Measurements from ENCODE around the gene IL1R1.

IL1R1 gene

DNA sequence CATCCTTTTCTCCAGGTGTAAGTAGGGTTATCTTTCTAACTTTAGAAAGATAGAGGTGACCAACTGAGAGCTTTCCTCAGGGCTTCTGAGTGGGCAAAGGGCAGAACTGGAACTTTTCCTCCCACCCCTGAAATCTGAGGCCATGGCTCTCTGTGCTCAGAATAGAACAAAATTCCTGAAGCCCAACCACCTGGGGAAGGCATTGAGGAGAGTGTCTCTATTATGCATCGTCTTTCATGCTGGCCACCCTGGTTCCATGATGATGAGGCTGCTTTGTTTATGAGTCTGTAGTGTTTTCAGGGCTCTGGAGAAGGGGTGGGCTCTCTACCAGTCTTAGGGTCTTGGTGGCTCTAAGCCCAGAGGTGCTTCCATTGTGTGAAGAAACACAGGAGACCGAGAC, 30.7 kb upstream of the IL1R1 start:
- no peak for DNase-seq (ENCODE audit: extremely low spot score)
- TF ChIP-seq, protein P1, sequence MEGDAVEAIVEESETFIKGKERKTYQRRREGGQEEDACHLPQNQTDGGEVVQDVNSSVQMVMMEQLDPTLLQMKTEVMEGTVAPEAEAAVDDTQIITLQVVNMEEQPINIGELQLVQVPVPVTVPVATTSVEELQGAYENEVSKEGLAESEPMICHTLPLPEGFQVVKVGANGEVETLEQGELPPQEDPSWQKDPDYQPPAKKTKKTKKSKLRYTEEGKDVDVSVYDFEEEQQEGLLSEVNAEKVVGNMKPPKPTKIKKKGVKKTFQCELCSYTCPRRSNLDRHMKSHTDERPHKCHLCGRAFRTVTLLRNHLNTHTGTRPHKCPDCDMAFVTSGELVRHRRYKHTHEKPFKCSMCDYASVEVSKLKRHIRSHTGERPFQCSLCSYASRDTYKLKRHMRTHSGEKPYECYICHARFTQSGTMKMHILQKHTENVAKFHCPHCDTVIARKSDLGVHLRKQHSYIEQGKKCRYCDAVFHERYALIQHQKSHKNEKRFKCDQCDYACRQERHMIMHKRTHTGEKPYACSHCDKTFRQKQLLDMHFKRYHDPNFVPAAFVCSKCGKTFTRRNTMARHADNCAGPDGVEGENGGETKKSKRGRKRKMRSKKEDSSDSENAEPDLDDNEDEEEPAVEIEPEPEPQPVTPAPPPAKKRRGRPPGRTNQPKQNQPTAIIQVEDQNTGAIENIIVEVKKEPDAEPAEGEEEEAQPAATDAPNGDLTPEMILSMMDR (IDR thresholded peaks at IDR 0.05; ENCODE audit: control extremely low read depth, extremely low read depth, low read depth, missing control alignments), result no peak
- CTCF ChIA-PET, result no interaction called here
- POLR2A ChIA-PET, result no interaction called here

DNA sequence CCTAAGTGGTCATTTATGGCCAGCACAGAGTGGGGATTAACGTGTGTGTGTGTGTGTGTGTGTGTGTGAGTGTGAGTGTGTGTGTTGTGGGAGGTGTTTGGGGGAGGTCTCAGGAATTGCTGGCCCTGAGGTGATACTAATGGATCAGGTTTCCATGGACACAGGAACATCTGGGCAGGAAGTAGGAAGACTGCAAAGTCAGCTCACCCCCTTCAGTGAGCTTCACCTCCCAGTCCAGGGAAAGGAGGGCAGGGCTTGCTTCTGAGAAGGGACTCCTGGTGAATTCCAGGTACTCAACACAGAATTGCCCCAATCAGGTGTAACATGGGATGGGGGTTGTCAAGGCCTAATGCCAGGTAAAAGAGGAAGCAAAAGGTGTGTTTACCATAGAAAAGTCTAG, 30.3 kb upstream of the IL1R1 start:
- CTCF ChIA-PET, result no interaction called here
- POLR2A ChIA-PET, result no interaction called here
- no peak for DNase-seq (ENCODE audit: extremely low spot score)
- TF ChIP-seq, protein P1 (IDR thresholded peaks at IDR 0.05; ENCODE audit: control extremely low read depth, extremely low read depth, low read depth, missing control alignments), result no peak

DNA sequence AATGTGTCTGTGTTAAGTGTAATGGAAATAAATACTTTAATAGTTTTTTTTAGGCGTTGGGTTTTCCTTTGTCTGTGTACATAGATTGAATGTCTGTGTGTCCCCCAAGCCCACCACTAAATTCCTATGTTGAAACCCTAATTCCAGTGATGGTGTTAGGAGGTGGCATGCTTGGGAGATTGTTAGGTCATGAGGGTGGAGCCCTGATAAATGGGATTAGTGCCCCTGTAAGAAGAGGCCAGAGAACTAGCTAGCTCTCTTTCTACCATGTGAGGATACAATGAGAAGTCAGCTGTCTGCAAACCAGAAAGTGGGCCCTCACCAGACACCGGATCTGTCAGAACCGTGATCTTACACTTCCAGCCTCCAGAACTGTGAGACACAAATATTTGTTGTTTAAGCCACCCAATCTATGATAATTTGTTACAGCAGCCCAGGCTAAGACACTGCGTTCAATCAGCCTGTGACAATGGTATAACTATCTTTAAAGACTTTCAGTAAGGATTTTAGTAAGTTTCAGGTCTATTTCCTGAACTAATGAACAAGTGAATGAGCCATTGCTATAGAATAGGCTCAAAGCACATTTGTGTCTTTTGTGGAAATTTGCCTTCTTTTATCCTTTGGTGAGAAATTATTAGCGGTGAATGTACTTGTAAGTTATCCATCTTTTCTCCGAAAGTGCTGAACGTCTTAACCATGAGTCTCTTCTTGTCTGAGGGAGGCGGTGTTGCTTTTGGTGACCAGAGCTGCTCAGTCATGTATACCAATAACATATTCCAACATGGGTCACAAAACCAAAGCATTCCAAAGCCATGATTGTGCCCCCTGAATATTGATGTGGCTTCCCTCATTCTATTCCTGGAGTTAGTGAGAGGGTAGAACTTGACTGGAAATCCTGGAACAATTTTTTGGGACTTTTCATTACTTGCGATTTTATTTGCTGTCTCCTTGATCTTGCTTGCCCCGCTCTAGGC, 29.6 kb upstream of the IL1R1 start:
- DNase-seq (ENCODE audit: extremely low spot score), result no peak
- ChIA-PET CTCF (interaction anchor here (1.2 kb wide), 1 partner anchor 93 kb away, joined by 3 read pairs; no protein-coding TSS in a partner anchor), POLR2A (no interaction called here)
- TF ChIP-seq, protein P1 (IDR thresholded peaks at IDR 0.05; ENCODE audit: control extremely low read depth, extremely low read depth, low read depth, missing control alignments), result no peak

DNA sequence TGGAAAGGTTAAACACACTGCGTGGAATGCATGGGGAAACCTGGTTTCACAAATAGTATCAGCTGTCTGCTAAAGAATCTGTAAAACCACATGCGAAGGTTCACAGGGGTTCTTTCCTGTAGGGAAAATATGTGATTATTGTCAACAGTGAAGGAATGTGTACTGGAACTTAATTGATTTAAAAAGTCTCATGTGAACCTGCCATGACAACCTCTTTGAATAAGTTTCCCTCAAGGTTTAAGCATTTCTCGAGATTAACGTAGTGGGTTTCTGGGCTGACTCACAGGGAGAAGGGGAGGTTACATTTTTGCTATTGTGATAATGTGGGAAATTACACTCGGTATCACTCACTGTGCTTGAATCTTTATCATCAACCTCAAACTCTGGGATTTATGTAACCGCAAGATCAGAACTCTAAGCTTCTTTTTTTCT, 28.2 kb upstream of the IL1R1 start:
- TF ChIP-seq, protein P1 (IDR thresholded peaks at IDR 0.05; ENCODE audit: control extremely low read depth, extremely low read depth, low read depth, missing control alignments), result no peak
- ChIA-PET POLR2A (no interaction called here), CTCF (interaction anchor here (1.2 kb wide), 1 partner anchor 94 kb away, joined by 3 read pairs; no protein-coding TSS in a partner anchor)
- DNase-seq (ENCODE audit: extremely low spot score), result no peak

DNA sequence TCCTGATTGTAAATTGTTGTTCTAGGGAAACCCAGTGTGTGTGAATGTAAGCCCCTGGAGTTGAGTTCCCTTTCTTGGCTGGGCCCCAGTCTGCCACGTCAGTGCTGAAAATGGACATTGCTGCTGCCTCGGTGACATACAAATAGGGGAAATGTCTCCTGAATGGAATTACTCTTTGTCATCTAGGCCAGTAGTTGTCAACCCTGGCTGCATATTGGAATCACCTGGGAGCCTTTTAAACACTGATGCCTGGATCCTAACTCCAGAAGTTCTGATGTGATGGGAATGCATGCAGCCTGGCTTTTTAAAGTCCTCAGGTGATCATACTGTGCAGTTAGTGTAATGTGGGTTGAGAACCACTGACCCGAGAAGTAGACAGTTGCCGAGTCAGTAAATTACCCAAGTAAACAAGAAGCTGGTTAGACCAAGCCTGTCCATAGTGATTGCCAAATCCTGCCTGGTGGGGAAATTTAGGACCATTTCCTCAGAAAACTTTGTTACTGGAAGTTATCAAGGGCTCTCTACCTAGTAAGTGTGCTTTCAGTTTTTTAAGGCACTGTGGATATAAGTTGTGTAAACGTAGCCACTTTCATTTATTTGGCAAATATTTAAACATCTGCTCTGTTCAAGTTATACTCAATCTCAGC, 27.6 kb upstream of the IL1R1 start:
- POLR2A ChIA-PET, result no interaction called here
- CTCF ChIA-PET, result no interaction called here
- TF ChIP-seq, protein P1 (IDR thresholded peaks at IDR 0.05; ENCODE audit: control extremely low read depth, extremely low read depth, low read depth, missing control alignments), result no peak
- DNase-seq (ENCODE audit: extremely low spot score), result no peak

DNA sequence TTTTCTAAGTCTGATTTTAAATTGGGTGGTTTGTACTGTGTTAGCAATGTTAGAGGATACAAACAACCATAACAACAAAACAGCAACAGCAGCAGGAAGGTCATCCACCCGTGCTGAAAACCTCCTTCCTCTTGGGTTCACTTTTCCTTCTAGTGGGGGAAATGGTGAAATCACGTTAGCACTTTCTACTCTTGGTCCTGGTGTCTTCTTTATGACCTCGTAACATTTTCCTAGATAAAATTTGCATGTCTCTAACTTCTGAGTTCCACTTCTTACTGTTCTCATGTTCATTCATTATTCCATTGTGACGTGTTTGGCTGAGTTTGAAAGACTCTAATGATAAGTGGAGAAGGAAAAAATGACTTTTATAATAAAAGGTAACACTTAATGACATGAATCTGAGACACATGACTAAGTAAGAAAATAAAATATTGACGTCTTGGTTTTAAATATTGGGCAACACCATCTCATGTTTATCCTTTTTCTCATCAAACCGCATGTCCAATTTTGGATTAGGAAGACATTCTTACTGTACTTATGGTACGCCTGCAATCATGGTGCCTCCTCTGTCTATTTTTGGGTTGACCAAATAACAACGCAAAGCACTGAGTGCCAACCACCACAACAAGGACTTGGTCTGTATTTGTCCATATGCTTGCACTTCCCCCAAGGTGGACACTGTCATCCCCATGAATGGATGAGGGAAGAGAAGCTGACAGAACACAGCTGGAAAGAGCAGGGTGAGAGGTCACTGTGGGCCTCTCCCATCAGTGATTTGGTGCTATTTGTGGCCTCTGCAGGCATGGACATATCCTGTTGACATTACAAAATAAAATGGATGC, 25.7 kb upstream of the IL1R1 start:
- CTCF ChIA-PET, result interaction anchor here (0.8 to 1.5 kb wide), 7 partner anchors 8 to 111 kb away, joined by 3 to 6 read pairs (median 3); no protein-coding TSS in a partner anchor
- TF ChIP-seq, protein P1 (IDR thresholded peaks at IDR 0.05; ENCODE audit: control extremely low read depth, extremely low read depth, low read depth, missing control alignments), result no peak
- POLR2A ChIA-PET, result no interaction called here
- no peak for DNase-seq (ENCODE audit: extremely low spot score)
